Measurements from ENCODE around the gene TFF3. TPM values are rescaled to one million over a fixed set of nuclear protein-coding genes. Genes with fewer than 3 reads are reported as not detected.

The TFF3 gene
- total RNA-seq, 1 donor = not detected

DNA sequence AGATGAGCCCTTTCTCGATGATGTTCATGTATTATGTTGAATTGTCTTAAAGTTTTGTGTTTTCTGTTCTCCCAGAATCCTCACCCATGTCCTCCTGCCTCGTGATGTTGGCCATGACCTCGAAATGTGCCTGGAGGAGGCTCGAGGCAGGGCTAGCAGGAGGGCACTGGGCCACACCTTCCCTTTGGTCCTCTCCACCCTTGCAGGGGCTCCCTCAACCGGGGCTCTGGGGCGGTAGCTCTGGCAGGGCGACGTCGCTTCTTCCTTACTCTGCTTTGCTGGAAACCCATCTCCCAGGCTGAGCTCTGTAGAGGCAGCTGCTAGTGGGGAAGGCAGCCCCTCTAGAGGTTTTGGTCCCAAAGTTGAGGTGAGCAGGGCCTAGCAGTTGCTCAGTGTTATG lies 14.3 kb downstream of the TFF3 start:
- TF ChIP-seq, protein P1, sequence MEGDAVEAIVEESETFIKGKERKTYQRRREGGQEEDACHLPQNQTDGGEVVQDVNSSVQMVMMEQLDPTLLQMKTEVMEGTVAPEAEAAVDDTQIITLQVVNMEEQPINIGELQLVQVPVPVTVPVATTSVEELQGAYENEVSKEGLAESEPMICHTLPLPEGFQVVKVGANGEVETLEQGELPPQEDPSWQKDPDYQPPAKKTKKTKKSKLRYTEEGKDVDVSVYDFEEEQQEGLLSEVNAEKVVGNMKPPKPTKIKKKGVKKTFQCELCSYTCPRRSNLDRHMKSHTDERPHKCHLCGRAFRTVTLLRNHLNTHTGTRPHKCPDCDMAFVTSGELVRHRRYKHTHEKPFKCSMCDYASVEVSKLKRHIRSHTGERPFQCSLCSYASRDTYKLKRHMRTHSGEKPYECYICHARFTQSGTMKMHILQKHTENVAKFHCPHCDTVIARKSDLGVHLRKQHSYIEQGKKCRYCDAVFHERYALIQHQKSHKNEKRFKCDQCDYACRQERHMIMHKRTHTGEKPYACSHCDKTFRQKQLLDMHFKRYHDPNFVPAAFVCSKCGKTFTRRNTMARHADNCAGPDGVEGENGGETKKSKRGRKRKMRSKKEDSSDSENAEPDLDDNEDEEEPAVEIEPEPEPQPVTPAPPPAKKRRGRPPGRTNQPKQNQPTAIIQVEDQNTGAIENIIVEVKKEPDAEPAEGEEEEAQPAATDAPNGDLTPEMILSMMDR (IDR thresholded peaks at IDR 0.05; ENCODE audit: insufficient read depth, low read length) = no peak
- no peak for DNase-seq (ENCODE audit: low read depth)
- H3K4me3 ChIP-seq (ENCODE audit: low read depth, low read length) = no peak overlapping the region

DNA sequence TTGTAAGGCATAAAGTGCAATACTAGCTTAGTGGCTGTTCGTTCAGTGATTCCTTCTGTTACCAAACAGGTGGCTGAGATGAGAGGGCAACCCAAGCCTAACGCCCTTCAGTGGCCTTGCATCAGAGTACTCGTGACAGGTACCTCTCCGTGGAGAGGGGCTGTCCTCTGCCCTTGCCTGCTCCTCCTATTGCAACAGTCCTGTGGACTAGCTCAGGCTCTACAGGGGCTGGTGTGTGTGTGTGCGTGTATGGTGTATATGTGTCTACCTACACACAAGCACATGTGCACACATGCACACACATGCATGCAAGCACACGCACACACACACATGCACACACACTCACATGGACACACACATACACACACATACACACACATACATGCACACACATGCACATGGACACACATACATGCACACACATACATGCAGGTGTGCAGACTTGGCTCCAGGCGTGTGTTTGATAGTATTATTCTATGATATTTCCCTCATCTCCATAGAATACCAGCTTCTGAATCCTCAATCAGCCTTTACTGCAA lies 15.1 kb downstream of the TFF3 start:
- TF ChIP-seq, protein P1 (IDR thresholded peaks at IDR 0.05; ENCODE audit: insufficient read depth, low read length) = no peak
- no peak overlapping the region for H3K4me3 ChIP-seq (ENCODE audit: low read depth, low read length)
- DNase-seq (ENCODE audit: low read depth) = no peak

DNA sequence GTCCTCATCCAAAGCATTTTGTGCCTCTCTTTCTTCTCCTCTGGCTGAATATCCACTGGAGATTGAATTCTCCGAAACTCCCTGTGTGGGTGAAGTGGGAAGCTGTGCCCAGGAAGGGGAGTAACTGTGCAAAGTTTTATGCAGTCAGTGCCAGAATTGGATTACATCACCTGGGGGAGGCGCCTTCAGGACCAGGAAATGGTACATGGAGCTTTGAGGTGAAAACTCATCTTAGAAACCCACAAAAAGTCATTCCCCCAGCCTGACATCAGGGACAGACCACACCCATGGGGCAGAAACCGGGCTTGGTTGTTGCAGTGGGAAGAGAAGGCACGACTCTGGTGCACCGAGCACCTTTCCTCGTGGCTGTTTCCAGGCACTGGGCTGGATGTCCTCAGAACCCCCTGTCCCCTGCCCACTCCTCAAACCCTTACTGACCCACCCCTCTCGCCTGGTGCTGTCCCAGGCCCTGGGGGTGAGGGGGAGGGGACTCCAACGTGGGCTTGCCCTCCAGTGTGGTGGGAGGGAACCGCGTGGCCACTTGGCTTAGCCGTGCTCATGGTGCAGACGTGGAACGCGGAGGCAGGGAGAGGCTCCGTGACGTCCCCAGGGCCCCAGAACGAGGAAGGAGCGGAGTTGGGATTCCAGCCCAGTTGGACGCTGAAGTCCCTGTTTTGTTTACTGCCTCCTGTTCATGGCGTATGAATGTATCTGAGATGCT lies 15.7 kb downstream of the TFF3 start:
- TF ChIP-seq, protein P1 (IDR thresholded peaks at IDR 0.05; ENCODE audit: insufficient read depth, low read length) = no peak
- DNase-seq (ENCODE audit: low read depth) = no peak

DNA sequence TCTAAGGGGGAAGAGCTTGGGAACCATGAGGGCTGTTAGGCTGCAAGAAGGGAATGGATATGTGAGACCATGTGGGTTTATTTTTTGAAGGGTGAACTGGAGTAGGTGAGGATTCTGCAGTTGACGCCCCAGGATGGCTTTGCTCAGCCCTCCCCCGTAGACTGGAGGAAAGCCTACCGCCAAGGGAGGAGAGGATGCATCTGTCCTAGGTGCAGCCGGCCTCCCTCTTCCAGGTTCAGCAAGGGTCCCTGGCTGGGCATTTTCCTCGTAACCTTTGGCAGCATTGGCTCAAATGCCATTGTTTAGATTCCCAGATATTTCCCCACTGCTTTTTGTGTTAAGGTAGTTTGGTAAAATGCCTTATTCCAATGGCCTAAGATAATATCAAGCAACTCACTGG lies 16.6 kb downstream of the TFF3 start:
- H3K4me3 ChIP-seq (ENCODE audit: low read depth, low read length) = no peak overlapping the region
- TF ChIP-seq, protein P1 (IDR thresholded peaks at IDR 0.05; ENCODE audit: insufficient read depth, low read length) = no peak
- no peak for DNase-seq (ENCODE audit: low read depth)

More for the DNA sequence above, 15.7 kb downstream of the TFF3 start:
- H3K4me3 ChIP-seq (ENCODE audit: low read depth, low read length) = no peak overlapping the region

DNA sequence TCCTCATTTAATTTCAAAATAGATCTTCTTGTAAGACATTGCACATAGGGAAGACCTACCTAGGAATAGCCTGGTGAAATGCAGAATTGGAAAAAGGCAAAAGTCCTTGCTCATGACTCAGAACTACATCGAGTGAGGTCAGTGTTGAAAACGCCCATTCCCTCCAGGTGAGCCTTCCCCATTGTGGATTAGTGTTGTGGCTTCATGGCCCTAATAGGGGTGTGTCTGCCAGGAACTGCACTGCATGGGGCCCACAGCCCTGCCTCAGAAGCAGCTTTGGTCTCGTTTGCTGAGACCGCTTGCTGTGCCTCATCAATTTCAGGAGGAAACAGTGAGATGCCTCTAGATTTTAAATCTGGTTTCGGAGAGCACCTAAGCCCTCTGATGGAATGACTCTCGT lies 17.0 kb downstream of the TFF3 start:
- TF ChIP-seq, protein P1 (IDR thresholded peaks at IDR 0.05; ENCODE audit: insufficient read depth, low read length) = no peak
- DNase-seq (ENCODE audit: low read depth) = no peak
- H3K4me3 ChIP-seq (ENCODE audit: low read depth, low read length) = no peak overlapping the region

DNA sequence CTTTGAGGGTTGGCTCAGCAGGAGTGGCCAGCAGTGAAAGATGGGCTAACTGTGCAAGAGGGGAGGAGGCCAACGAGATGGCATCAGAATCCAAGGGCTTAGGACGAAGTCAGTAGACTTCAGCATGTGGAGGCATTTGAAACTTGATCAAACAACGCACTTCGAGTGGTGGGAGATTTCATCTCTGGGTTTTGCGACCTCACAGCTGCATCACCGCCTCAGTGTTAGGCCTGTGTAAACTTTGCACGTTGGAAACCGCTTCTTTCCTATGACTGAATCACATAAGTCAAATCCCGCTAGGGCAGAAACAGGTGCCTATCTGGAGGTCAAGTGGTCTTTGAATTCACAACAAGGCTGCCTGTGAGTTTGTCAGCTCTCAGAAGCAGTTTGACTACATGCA lies 17.8 kb downstream of the TFF3 start:
- no peak for DNase-seq (ENCODE audit: low read depth)
- TF ChIP-seq, protein P1 (IDR thresholded peaks at IDR 0.05; ENCODE audit: insufficient read depth, low read length) = no peak
- no peak overlapping the region for H3K4me3 ChIP-seq (ENCODE audit: low read depth, low read length)
